ENCODE results near the gene WDR37. TPM values are rescaled to one million over a fixed set of nuclear protein-coding genes. Genes with fewer than 3 reads are reported as not detected.

The WDR37 gene
- total RNA-seq, 1 experiment from 2014 or later: 10.4 TPM

- TF ChIP-seq ZNF281 (CRISPR knock-in tag; IDR thresholded peaks at IDR 0.05): 0 out of 2 replicates have a peak, but pooled peaks have one; percentile 42
- no peak for TF ChIP-seq ZSCAN18 (CRISPR knock-in tag; IDR thresholded peaks at IDR 0.05)
- TF ChIP-seq ATF2 (CRISPR knock-in tag; IDR thresholded peaks at IDR 0.05; ENCODE audit: borderline replicate concordance, low read depth): no peak
- TF ChIP-seq NFATC4 (CRISPR knock-in tag; IDR thresholded peaks at IDR 0.05): peak; percentile 49; the same call in 1 of the 2 replicates
- TF ChIP-seq TEAD1 (CRISPR knock-in tag; IDR thresholded peaks at IDR 0.05): no peak; the same call in 1 of the 2 replicates
- TF ChIP-seq ARID4B (CRISPR knock-in tag; IDR thresholded peaks at IDR 0.05; ENCODE audit: borderline replicate concordance): peak; percentile 11
- no peak for TF ChIP-seq MXD4 (CRISPR knock-in tag; IDR thresholded peaks at IDR 0.05; ENCODE audit: borderline replicate concordance)
- TF ChIP-seq NR2C2 (CRISPR knock-in tag; IDR thresholded peaks at IDR 0.05): no peak
- peak; percentile 99 for TF ChIP-seq SP1 (CRISPR knock-in tag; conservative IDR thresholded peaks at IDR 0.05)
- TF ChIP-seq TEAD4 (CRISPR knock-in tag; IDR thresholded peaks at IDR 0.05): no peak
- no peak for TF ChIP-seq ZNF532 (CRISPR knock-in tag; IDR thresholded peaks at IDR 0.05; ENCODE audit: borderline replicate concordance)
- peak; percentile 95 for TF ChIP-seq FOXK1 (CRISPR knock-in tag; IDR thresholded peaks at IDR 0.05)
- TF ChIP-seq ZNF396 (CRISPR knock-in tag; IDR thresholded peaks at IDR 0.05; ENCODE audit: borderline replicate concordance): no peak
- no peak for TF ChIP-seq SOX15 (CRISPR knock-in tag; IDR thresholded peaks at IDR 0.05)
- TF ChIP-seq HMGXB4 (CRISPR knock-in tag; IDR thresholded peaks at IDR 0.05): peak; percentile 68; the same call in 1 of the 2 replicates
- TF ChIP-seq TP53 (CRISPR knock-in tag; IDR thresholded peaks at IDR 0.05): no peak
- no peak for TF ChIP-seq CTCF (IDR thresholded peaks at IDR 0.05)
- TF ChIP-seq E2F1 (CRISPR knock-in tag; IDR thresholded peaks at IDR 0.05): peak; percentile 49; the same call in 1 of the 2 replicates
- TF ChIP-seq ZNF263 (CRISPR knock-in tag; IDR thresholded peaks at IDR 0.05; ENCODE audit: low read depth): no peak
Measured at GRCh38 chr10:1048732-1049424, 7.3 kb upstream of the WDR37 start, which contains the start of gene IDI1 (continued).

All from WTC11 (cell line).